Measurements from ENCODE around the gene CCDC30.
"Not testable (repeated sequence)": the region's sequence is repeated elsewhere in the genome, so short reads cannot be mapped to it uniquely, and the experiment has no call there.

Gene CCDC30

GRCh38 chr1:42660907-42661500, 197.9 kb downstream of the CCDC30 start:
- no peak for DNase-seq

- DNase-seq: no peak
Measured at GRCh38 chr1:42669936-42670335, 206.8 kb downstream of the CCDC30 start.

GRCh38 chr1:42670425-42670824, 207.3 kb downstream of the CCDC30 start:
- no peak for DNase-seq

GRCh38 chr1:42674214-42674613, 211.1 kb downstream of the CCDC30 start:
- DNase-seq: no peak

GRCh38 chr1:42674682-42675081, 211.6 kb downstream of the CCDC30 start:
- DNase-seq: no peak

- no peak for DNase-seq
Measured at GRCh38 chr1:42675467-42675866, 212.4 kb downstream of the CCDC30 start.

GRCh38 chr1:42676534-42677087, 213.5 kb downstream of the CCDC30 start:
- no peak for DNase-seq

- DNase-seq: no peak
Measured at GRCh38 chr1:42679364-42679983, 216.4 kb downstream of the CCDC30 start.

- DNase-seq: peak in 1 of 2 experiments; percentile 14
Measured at GRCh38 chr1:42680055-42680454, 217.0 kb downstream of the CCDC30 start.

- DNase-seq: peak; percentile 41 to 55
Measured at GRCh38 chr1:42680921-42681683, 218.0 kb downstream of the CCDC30 start.

- peak; percentile 99 for DNase-seq
Measured at GRCh38 chr1:42681741-42682483, 218.8 kb downstream of the CCDC30 start, which contains the start of gene YBX1. TSS of gene YBX1 (plus strand) at chr1:42682418. CDS start at chr1:42682566, 148 bp downstream.

GRCh38 chr1:42682484-42682738, 219.3 kb downstream of the CCDC30 start:
- not testable (repeated sequence) for DNase-seq

- DNase-seq: peak; percentile 30 to 31
Measured at GRCh38 chr1:42682739-42683531, 219.8 kb downstream of the CCDC30 start.

- DNase-seq: peak; percentile 15 to 25
Measured at GRCh38 chr1:42684139-42684538, 221.1 kb downstream of the CCDC30 start.

- no peak for DNase-seq
Measured at GRCh38 chr1:42686418-42686817, 223.3 kb downstream of the CCDC30 start.

- no peak for DNase-seq
Measured at GRCh38 chr1:42689912-42690311, 226.8 kb downstream of the CCDC30 start.

- DNase-seq: no peak
Measured at GRCh38 chr1:42690477-42691156, 227.5 kb downstream of the CCDC30 start.

- no peak for DNase-seq
Measured at GRCh38 chr1:42691157-42691498, 228.0 kb downstream of the CCDC30 start.

GRCh38 chr1:42692461-42692860, 229.4 kb downstream of the CCDC30 start:
- no peak for DNase-seq

- no peak for DNase-seq
Measured at GRCh38 chr1:42692911-42693310, 229.8 kb downstream of the CCDC30 start.

GRCh38 chr1:42698081-42698813, 235.2 kb downstream of the CCDC30 start:
- DNase-seq: no peak

Data from Kasumi-1 (cell line).